GM21423 (cell line): Measurements from ENCODE around the gene NAPG.
"Not testable (repeated sequence)": the region's sequence is repeated elsewhere in the genome, so short reads cannot be mapped to it uniquely, and the experiment has no call there.

Source experiments
- ATAC-seq: cut with Tn5 transposase; IDR thresholded peaks from one replicate; pipeline ENCODE4 v1.9.1; 2021; ENCODE audit warnings: mild to moderate bottlenecking, moderate library complexity; ENCODE audit not compliant: unreplicated experiment

The NAPG gene

DNA sequence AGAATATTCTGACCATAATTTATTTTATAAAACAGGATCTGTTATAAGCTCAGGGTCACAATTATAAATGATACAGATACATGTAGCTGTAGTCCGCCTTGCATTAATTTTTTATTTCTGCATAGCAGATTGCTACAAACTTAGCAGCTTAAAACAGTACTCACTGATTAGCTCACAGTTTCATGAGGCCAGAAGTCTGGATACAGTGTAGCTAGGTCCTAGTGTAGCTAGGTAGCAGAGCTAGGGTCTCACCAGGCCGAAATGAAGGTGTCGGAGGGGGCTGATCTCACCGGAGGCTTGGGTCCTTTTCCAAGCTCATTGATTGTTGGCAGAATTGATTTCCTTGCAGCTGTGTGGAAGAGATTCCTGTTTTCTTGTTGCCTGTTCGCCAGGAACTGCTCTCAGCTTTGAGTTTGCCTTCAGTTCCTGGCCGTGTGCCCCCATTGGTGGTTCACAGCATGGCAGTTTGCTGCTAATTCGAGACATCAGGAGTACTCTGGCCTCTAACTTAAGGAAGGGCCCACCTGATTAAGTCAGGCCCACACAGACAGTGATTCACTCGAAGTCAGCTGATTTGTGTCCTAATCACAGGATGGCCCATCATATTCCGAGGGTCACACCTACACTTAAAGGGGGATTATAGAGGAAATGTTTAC lies 18.4 kb downstream of the NAPG start:
- ATAC-seq, result no peak

DNA sequence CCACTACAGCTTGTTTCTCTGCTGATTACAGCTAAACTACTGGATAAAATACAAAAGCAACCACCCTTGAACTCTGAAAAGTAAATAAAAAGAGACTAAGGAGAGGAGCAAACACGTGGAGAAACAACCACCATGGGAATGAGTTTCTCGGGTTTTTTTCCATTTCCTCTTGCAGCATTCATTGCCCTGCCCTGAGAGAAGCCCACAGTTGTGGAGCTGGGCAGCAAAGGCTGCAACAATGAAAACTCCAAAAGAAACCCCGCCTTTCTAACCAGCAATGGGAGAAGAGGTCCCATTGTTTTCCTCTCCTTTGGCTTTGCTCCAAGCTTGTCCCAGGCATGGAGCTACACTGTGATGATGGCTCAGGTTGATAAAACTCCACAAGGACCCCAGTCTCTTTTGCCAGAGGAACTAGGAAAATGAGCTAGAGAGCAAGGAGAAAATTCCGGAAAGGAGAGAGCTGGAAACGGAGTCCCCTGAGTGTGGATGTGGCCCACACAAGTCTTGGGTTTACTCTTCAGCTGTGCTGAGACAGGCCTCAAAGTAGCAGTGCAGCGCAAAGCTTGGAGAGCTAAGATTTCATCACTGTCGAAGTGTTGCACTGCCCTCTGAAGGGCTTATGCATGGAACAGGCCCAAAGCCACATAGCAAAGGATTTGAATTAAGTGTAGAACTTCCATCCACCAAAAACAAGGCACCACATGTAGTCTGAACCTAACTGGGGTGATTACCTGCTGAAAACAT lies 20.9 kb downstream of the NAPG start:
- no peak for ATAC-seq

DNA sequence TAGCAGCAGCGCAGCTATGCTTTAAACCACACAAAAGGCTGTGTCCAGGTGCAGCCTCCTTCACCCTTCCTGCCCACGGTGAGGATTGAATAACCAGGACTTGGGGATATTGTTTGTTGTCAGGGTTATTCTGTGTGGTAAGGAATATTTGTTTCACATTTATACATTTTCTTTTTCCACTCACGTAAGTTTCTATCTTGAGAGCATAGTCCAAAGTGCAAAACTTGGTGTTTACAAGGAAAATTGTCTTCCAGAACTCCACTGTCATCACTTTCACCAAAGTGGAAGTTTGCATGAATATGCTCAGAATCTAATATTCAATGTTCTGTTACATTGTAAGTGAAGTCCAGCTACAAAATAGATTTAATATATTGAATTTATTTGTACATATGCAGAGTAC lies 26.4 kb downstream of the NAPG start:
- no peak for ATAC-seq

DNA sequence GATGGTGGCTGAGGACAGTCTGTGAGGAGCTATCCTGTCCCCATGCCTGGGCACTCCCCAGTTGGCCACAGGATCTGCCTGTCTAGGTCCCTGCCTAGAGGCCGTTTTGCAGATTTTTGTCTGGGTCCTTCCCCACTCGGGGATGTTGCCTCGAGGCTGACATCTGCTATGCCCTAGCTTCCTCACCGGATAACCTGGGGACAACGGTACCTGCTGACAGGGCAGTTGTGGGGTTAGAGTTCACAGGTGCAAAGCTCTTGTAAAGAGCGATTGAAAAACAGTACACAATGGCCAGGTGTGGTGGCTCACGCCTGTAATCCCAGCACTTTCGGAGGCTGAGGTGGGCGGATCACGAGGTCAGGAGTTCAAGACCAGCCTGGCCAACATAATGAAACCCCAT lies 30.4 kb downstream of the NAPG start:
- ATAC-seq, result not testable (repeated sequence)

DNA sequence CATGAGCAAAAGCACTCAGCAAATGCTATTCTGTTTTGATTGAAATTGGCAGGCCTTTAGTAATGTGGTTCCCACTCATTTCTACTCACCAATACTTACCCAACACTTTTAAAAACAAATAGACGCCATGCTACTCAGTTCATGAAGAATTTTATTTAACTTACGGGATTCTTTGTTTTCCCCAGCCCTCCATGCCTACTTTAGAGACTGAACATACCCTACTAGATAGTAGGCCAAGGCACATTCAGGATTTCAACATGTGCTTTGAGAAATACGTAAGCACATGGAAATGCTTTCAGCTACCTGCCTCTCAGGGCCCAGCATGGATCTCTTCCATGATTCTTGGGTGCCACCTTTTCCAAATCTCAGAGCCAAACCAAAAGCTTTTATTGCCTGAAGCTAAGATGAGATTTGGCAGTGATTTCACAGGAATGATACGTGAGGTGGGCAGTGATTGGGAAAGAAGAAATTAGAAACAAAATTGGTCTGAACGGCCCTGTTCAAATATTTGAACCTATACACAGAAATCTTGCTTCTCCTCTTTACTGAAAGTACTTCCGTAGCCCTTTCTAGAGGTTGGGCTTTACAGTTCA lies 31.4 kb downstream of the NAPG start:
- ATAC-seq, result no peak

DNA sequence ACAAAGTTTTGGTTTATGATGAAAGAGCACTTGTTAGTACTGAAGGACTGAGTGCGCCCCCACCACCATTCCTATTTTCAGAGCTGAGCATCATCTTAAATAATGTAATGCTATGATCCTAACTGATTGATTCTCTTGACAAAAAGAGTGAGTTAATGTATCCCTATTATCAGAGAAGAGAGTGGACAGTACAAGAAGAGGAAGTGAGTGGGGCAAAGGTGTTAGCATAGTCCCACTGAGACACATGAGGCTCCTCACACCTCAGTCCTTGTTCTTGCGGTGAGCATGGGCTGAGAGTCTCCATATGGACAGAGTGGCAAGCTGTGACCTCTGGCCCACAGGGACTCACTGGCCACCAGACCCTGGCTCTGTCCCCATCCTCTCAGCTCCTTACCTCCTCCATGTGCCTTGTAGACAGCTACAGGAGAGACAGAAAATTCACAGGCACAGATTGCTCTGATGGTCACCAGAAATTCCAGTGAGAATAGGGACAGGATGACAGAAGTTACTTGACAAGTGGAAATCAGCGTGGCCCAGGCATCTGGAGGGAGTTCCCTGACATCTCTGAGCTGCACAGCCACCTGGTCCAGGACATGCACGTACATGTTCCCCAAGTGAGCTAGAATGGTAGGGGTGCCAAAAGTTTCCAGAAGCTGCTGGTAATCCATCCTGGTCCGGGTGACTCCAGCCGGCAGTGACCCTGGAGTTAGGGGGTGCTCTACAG lies 32.6 kb downstream of the NAPG start:
- ATAC-seq, result no peak

DNA sequence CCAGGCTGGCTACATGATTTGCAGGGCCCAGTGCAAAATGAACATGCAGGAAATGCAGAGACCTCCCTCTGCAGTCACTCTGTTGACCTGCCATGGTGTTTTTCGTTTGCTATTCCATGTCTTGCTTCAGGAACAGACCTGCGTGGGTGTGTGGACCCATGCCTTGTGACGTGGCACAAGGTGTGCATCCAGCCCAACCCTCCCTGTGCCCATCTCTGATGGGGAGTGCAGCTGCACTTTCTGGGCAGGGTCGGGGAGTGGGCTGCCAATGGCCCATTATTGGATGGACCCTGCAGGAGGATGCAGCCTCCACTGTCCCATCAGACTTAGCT lies 33.1 kb downstream of the NAPG start:
- ATAC-seq, result no peak

DNA sequence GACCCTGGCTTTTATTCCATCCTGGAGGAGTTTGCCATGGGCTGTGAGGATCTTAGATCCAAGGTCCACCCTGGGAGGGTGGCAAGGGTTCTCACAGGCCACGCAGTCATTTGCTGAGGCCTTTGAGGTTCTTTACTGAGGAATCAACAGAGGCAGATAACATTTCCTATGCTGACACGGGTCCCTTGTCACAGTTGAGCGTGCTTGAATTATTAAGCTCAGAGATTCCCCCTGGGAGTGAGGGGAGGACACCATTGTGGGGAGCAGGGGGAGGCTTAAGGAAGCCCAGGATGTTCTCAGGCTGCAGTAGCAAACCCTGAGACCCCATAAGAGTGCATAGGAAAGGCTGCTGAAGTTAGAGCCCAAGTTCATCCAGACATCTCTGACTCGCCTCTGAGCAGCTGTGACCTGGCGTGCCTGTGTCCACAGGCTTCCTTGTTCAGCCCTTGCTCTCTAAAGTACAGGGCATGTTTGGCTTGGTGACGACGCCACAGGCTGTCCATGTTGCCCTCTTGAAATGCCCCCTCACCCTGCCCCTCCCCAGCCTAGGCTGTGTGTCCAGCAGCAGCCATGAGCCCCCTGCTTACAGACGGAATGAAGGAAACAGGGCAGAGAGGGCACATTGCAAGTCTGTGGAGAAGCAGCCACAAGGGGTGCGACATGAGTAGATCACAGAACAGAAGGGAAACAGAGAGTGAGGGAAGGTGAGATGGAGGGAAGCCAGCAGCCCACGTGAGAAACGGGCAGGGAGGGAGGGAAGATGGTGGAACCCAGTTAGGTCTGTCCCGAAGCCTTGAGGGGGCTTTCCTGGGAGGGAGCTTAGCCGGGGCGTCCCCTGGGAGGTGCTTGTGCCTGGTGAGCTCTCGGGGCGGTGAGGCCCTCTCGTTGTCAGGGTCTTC lies 34.0 kb downstream of the NAPG start:
- ATAC-seq, result no peak

DNA sequence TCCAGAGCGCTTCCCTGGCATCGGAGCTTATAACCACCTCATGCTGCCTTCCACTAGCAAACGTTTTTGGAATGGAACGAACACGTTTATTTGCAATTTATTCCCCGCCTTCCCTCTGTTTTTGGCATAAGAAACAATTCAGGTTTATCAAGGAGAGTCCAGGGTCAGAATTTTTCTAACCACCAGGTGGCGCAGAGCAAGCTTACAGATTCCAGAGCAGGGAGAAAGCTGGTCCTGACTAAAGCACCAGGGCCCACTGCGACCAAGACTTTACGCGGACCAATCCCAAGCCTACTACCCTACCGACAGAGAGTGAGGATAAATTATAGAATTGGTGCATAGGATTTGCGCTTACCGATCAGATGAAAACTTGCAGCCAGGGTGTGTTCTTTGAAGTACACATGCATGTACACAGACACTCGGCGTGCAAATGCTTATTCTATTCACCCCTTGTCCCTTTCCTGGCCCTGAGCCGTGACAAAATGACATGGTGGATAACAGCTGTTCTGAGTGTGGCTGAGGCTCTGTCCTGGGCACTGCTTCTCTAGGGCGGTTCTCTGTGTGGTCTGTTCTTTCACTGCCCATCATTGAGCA lies 34.7 kb downstream of the NAPG start:
- no peak for ATAC-seq

DNA sequence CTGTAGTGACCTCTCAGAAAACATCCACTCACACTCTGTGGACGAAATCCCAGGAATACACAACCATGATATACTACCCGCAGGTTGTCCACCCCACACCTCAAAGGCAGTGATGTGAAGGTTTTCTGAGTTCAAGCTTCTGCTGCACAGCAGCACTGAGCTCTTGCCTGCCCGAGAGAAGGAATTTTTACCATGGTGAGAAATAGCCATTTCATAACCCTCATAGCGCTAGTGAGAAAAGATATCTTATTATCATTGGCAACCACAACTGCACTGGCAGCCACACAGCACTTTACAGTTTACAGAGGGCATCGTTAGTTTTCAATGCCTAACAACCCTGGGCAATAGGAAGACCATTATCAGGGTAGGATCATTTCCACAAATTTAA lies 36.9 kb downstream of the NAPG start:
- no peak for ATAC-seq

DNA sequence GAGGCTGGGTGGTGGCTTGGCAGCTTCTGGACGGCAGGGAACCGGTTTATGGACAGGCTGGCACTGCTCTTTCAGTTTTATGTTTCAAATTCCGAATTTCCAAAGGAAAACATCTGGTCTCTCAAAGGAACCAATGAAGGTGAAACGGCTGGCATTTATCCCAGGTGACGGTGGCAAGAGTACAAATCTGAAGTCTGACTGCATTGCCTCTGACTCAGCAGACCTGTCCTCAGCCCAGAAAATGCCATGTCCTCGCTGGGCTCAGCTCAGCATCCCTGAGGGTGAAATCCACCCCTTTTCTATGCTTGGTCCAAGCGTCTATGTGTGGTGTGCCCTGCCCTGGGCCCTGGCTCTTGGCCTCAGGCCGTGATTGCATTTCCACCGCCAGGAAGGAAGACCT lies 38.1 kb downstream of the NAPG start:
- no peak for ATAC-seq

DNA sequence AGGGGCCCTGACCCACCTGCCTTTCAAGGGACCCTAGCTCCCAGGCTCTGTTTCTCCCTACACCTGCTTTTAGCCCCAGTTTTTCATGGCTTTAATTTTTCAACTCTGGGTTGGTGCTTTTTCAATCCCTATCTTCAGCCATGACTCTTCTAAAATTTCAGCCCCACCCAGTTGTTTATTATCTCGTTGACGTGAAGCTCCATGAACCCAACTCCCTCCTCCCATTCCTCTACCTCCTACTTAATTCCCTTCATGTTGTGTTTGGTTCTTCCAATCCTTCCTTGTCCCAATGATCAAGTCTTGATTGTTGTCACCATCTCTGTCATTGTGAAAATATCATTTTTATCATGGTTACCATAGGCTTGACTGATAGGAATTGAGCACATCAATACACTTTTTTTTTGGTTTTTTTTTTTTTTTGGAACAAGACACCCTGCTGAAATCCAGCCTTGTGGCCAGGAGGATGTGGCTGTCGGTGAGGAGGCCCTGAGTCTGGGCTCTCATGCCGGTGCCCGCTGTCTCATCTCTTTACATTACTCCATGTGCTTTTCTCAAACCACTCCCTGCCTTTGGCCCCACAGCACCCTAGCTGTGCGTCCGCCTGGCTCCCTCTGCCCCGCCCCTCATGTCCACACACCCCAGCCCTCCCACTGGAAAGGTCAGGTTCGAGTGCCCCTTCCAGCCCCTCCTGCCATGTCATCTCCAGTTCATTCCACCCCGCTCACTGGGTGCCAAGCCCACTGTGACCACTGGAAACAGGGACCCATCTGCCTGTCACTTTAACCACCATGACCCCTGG lies 39.3 kb downstream of the NAPG start:
- ATAC-seq, result no peak

DNA sequence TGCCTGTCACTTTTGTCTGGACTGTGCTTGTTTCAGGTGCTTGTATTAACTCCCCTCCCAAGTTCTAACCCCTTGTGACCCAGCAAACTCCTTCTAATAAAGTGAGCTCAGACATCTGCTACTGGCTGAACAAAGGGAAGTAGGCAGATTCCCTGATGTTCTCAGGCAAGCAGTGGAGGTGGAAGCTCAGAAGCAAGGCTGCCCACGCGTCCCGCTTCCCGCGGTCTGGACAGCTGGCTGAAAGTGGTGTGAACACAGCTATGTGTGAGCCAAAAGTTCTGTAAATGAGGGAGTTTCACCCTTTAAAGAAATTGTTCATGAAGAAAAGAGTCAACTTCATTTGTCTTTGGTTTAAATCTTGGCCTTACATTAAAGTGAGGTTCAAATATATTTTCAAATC lies 40.0 kb downstream of the NAPG start:
- no peak for ATAC-seq

DNA sequence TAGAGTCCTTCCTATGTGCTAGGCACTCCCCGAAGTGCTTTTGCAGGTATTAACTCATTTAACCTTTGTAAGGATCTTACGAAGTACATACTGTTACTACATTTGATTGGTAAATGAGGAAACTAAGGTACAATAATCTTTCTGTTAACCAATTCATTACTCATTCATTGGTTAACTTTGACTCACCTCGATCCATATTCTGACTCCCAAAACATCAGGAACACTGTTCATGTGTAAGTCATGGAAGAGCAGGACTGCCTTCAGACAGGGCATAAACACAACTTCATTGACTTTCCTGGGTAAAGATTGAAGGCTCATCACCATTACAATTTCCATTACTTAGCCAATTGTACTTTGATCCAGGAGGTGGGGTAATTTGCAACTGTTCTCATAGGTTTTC lies 40.6 kb downstream of the NAPG start:
- no peak for ATAC-seq

DNA sequence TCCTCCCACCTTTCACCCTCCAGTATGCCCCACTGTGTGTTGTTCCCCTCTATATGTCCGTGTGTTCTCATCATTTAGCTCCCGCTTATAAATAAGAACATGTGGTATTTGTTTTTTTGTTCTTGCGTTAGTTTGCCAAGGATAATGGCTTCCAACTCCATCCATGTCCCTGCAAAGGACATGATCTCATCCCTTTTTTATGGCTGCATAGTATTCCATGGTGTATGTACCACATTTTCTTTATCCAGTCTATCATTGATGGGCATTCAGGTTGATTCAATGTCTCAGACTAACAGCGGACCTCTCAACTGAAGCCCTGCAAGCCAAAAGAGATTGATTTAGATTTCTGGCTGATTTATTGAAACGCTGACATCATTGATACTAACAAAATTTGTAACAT lies 44.1 kb downstream of the NAPG start:
- not testable (repeated sequence) for ATAC-seq

DNA sequence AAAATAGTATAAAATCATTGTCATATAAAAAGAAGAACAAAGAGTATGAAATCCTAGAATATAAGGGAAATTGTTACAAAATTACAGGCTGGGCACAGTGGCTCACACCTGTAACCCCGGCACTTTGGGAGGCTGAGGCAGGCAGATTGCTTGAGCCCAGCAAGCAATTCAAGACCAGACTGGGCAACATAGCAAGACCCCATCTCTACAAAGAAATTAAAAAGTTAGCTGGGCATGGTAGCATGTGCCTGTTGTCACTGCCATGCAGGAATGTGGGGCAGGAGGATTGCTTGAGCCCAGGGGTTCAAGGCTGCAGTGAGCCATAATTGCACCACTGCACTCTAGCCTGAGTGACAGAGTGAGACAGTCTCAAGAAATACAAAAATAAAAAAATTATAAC lies 44.8 kb downstream of the NAPG start:
- ATAC-seq, result no peak

DNA sequence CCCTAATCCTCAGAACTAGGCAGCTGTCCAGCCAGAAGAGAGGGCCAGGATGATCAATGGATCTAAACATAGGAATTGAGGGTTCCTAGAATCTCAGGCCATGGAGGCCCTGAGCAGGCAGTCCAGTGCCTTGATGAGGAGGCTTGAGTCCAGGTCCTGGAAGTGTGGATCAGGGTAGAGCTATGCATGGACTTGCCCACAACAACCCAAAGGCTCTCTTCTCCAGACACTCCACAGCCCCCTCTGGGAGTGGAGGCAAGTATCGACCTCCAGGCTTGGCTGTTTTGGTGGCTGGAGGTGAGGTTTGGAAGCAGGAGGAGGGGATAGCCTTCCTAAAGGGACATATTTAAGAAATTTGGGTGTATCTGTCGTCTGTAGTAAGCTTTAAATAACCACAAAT lies 45.7 kb downstream of the NAPG start:
- no peak for ATAC-seq

DNA sequence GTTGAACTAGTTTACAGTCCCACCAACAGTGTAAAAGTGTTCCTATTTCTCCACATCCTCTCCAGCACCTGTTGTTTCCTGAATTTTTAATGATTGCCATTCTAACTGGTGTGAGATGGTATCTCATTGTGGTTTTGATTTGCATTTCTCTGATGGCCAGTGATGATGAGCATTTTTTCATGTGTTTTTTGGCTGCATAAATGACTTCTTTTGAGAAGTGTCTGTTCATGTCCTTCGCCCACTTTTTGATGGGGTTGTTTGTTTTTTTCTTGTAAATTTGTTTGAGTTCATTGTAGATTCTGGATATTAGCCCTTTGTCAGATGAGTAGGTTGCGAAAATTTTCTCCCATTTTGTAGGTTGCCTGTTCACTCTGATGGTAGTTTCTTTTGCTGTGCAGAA lies 47.4 kb downstream of the NAPG start:
- not testable (repeated sequence) for ATAC-seq

DNA sequence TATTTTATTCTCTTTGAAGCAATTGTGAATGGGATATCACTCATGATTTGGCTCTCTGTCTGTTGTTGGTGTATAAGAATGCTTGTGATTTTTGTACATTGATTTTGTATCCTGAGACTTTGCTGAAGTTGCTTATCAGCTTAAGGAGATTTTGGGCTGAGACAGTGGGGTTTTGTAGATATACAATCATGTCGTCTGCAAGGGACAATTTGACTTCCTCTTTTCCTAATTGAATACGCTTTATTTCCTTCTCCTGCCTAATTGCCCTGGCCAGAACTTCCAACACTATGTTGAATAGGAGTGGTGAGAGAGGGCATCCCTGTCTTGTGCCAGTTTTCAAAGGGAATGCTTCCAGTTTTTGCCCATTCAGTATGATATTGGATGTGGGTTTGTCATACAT lies 48.6 kb downstream of the NAPG start:
- not testable (repeated sequence) for ATAC-seq
